Activated T-cell treated with anti-CD3 and anti-CD28 coated beads, Interleukin-2, amount 50 U/mL, for 24 hours (primary cell): ENCODE data around the gene SPIC.
"Not testable (repeated sequence)": the region's sequence is repeated elsewhere in the genome, so short reads cannot be mapped to it uniquely, and the experiment has no call there.

Experiments used
- DNase-seq: peaks from one replicate; pipeline ENCODE4 v3.0.0-alpha.2; 2020
- H3K27ac Mint-ChIP-seq: 2 replicates; pipeline ENCODE4 v1.8.0; 2020; ENCODE audit warnings: mild to moderate bottlenecking, mixed read lengths
- H3K27me3 Mint-ChIP-seq: 2 replicates; pipeline ENCODE4 v1.8.0; 2020; ENCODE audit warnings: mixed read lengths
- H3K36me3 Mint-ChIP-seq: 2 replicates; pipeline ENCODE4 v1.8.0; 2020; ENCODE audit warnings: low read depth, mixed read lengths
- H3K4me1 Mint-ChIP-seq: 2 replicates; pipeline ENCODE4 v1.8.0; 2020; ENCODE audit warnings: low read depth, mixed read lengths
- H3K4me3 Mint-ChIP-seq: 2 replicates; pipeline ENCODE4 v1.8.0; 2020; ENCODE audit warnings: mild to moderate bottlenecking, moderate library complexity, mixed read lengths
- H3K9me3 Mint-ChIP-seq: 2 replicates; pipeline ENCODE4 v1.8.0; 2020; ENCODE audit warnings: mixed read lengths

SPIC gene

GRCh38 chr12:101474711-101475386, at the start of gene SPIC:
Gene SPIC, plus strand, starts transcription at chr12:101475336. Its CDS starts 1,569 bp downstream, at chr12:101476905.
- no peaks in the 10 kb centered on the region for H3K27me3 Mint-ChIP-seq
- no peak within 1 kb of the TSS for H3K27ac Mint-ChIP-seq
- no peaks in the 10 kb centered on the region for H3K4me1 Mint-ChIP-seq
- no peaks in the 10 kb centered on the region for H3K9me3 Mint-ChIP-seq
- no peak within 1 kb of the TSS for H3K4me3 Mint-ChIP-seq
- no peak for DNase-seq
- H3K36me3 Mint-ChIP-seq = no peaks in the 10 kb centered on the region

GRCh38 chr12:101430456-101430855, 44.7 kb upstream of the SPIC start:
- Mint-ChIP-seq H3K4me1 (no peaks in the 10 kb centered on the region), H3K27me3 (peaks cover 7% of the 10 kb centered on the region), H3K4me3 (no peak overlapping the region), H3K27ac (no peak overlapping the region), H3K36me3 (no peaks in the 10 kb centered on the region), H3K9me3 (no peaks in the 10 kb centered on the region)
- no peak for DNase-seq

- H3K36me3 Mint-ChIP-seq = no peaks in the 10 kb centered on the region
- no peaks in the 10 kb centered on the region for H3K9me3 Mint-ChIP-seq
- DNase-seq = no peak
- no peaks in the 10 kb centered on the region for H3K4me1 Mint-ChIP-seq
- no peak overlapping the region for H3K4me3 Mint-ChIP-seq
- H3K27ac Mint-ChIP-seq = no peak overlapping the region
- H3K27me3 Mint-ChIP-seq = peaks cover 9% of the 10 kb centered on the region
Observed at GRCh38 chr12:101436136-101436535, 39.0 kb upstream of the SPIC start.

GRCh38 chr12:101439236-101439635, 35.9 kb upstream of the SPIC start:
- Mint-ChIP-seq H3K4me3 (no peak overlapping the region), H3K9me3 (no peaks in the 10 kb centered on the region), H3K4me1 (no peaks in the 10 kb centered on the region), H3K27me3 (peaks cover 9% of the 10 kb centered on the region), H3K36me3 (no peaks in the 10 kb centered on the region), H3K27ac (no peak overlapping the region)
- DNase-seq = no peak

GRCh38 chr12:101441461-101442224, 33.5 kb upstream of the SPIC start:
- no peak overlapping the region for H3K4me3 Mint-ChIP-seq
- no peaks in the 10 kb centered on the region for H3K4me1 Mint-ChIP-seq
- H3K36me3 Mint-ChIP-seq = no peaks in the 10 kb centered on the region
- no peaks in the 10 kb centered on the region for H3K9me3 Mint-ChIP-seq
- no peak for DNase-seq
- H3K27ac Mint-ChIP-seq = no peak overlapping the region
- H3K27me3 Mint-ChIP-seq = peaks cover 6% of the 10 kb centered on the region

- peaks cover 8% of the 10 kb centered on the region for H3K9me3 Mint-ChIP-seq
- peaks cover 9% of the 10 kb centered on the region for H3K4me1 Mint-ChIP-seq
- no peaks in the 10 kb centered on the region for H3K27me3 Mint-ChIP-seq
- H3K27ac Mint-ChIP-seq = no peak overlapping the region
- DNase-seq = peak; percentile 34
- H3K36me3 Mint-ChIP-seq = peaks cover 6% of the 10 kb centered on the region
- peak overlapping the region; percentile 20 for H3K4me3 Mint-ChIP-seq
Observed at GRCh38 chr12:101455685-101456084, 19.5 kb upstream of the SPIC start.

GRCh38 chr12:101459642-101460346, 15.3 kb upstream of the SPIC start:
- no peak for DNase-seq
- Mint-ChIP-seq H3K27me3 (no peaks in the 10 kb centered on the region), H3K9me3 (peaks cover 8% of the 10 kb centered on the region), H3K4me1 (peaks cover 9% of the 10 kb centered on the region), H3K27ac (no peak overlapping the region), H3K4me3 (no peak overlapping the region), H3K36me3 (peaks cover 6% of the 10 kb centered on the region)

GRCh38 chr12:101468948-101469347, 6.2 kb upstream of the SPIC start:
- no peak overlapping the region for H3K27ac Mint-ChIP-seq
- no peaks in the 10 kb centered on the region for H3K9me3 Mint-ChIP-seq
- peaks cover 2% of the 10 kb centered on the region for H3K4me1 Mint-ChIP-seq
- H3K36me3 Mint-ChIP-seq = no peaks in the 10 kb centered on the region
- H3K27me3 Mint-ChIP-seq = peaks cover 4% of the 10 kb centered on the region
- H3K4me3 Mint-ChIP-seq = no peak overlapping the region
- DNase-seq = no peak

GRCh38 chr12:101470939-101471338, 4.2 kb upstream of the SPIC start:
- no peak overlapping the region for H3K27ac Mint-ChIP-seq
- H3K4me3 Mint-ChIP-seq = no peak overlapping the region
- H3K36me3 Mint-ChIP-seq = no peaks in the 10 kb centered on the region
- H3K4me1 Mint-ChIP-seq = no peaks in the 10 kb centered on the region
- DNase-seq = no peak
- H3K9me3 Mint-ChIP-seq = no peaks in the 10 kb centered on the region
- peaks cover 4% of the 10 kb centered on the region for H3K27me3 Mint-ChIP-seq

GRCh38 chr12:101471878-101472277, 3.3 kb upstream of the SPIC start:
- H3K36me3 Mint-ChIP-seq, H3K9me3 Mint-ChIP-seq, H3K27ac Mint-ChIP-seq, H3K4me3 Mint-ChIP-seq, H3K4me1 Mint-ChIP-seq, H3K27me3 Mint-ChIP-seq, DNase-seq: not testable (repeated sequence)

GRCh38 chr12:101474248-101474647, 888 bp upstream of the SPIC start:
- Mint-ChIP-seq H3K4me1 (no peaks in the 10 kb centered on the region), H3K4me3 (no peak overlapping the region), H3K9me3 (no peaks in the 10 kb centered on the region), H3K36me3 (no peaks in the 10 kb centered on the region), H3K27ac (no peak overlapping the region), H3K27me3 (no peaks in the 10 kb centered on the region)
- DNase-seq = no peak

- no peaks in the 10 kb centered on the region for H3K9me3 Mint-ChIP-seq
- no peaks in the 10 kb centered on the region for H3K27me3 Mint-ChIP-seq
- H3K36me3 Mint-ChIP-seq = no peaks in the 10 kb centered on the region
- no peaks in the 10 kb centered on the region for H3K4me1 Mint-ChIP-seq
- H3K4me3 Mint-ChIP-seq = no peak overlapping the region
- no peak overlapping the region for H3K27ac Mint-ChIP-seq
- no peak for DNase-seq
Observed at GRCh38 chr12:101475751-101476305, 692 bp downstream of the SPIC start.

GRCh38 chr12:101480849-101481248, 5.7 kb downstream of the SPIC start:
- H3K4me1 Mint-ChIP-seq = no peaks in the 10 kb centered on the region
- H3K27ac Mint-ChIP-seq = no peak overlapping the region
- H3K27me3 Mint-ChIP-seq = peaks cover 6% of the 10 kb centered on the region
- no peak for DNase-seq
- H3K9me3 Mint-ChIP-seq = no peaks in the 10 kb centered on the region
- no peaks in the 10 kb centered on the region for H3K36me3 Mint-ChIP-seq
- H3K4me3 Mint-ChIP-seq = no peak overlapping the region

GRCh38 chr12:101485021-101485420, 9.9 kb downstream of the SPIC start:
- DNase-seq = no peak
- Mint-ChIP-seq H3K4me1 (no peaks in the 10 kb centered on the region), H3K27ac (no peak overlapping the region), H3K36me3 (no peaks in the 10 kb centered on the region), H3K4me3 (no peak overlapping the region), H3K9me3 (no peaks in the 10 kb centered on the region), H3K27me3 (peaks cover 17% of the 10 kb centered on the region)

- Mint-ChIP-seq H3K4me3 (no peak overlapping the region), H3K36me3 (no peaks in the 10 kb centered on the region), H3K27me3 (peaks cover 15% of the 10 kb centered on the region), H3K9me3 (no peaks in the 10 kb centered on the region), H3K4me1 (no peaks in the 10 kb centered on the region), H3K27ac (no peak overlapping the region)
- DNase-seq = no peak
Observed at GRCh38 chr12:101488469-101488868, 13.3 kb downstream of the SPIC start.
